NCI-H1436 treated with DMSO at 0.1 percent for 48 hours (cell line): ENCODE measurements around the gene ANTXR1.

Experiments
- DNase-seq: peaks from one replicate; lab custom pipeline; 2025; lab: John Stamatoyannopoulos, UW

The ANTXR1 gene

GRCh38 chr2:69097891-69098655, 85.1 kb downstream of the ANTXR1 start:
- no peak for DNase-seq

GRCh38 chr2:69099541-69099940, 86.6 kb downstream of the ANTXR1 start:
- no peak for DNase-seq

GRCh38 chr2:69100220-69100723, 87.3 kb downstream of the ANTXR1 start:
- no peak for DNase-seq

- DNase-seq = no peak
Measured at GRCh38 chr2:69102041-69102593, 89.1 kb downstream of the ANTXR1 start.

GRCh38 chr2:69103419-69103818, 90.4 kb downstream of the ANTXR1 start:
- DNase-seq = no peak

GRCh38 chr2:69104261-69104660, 91.3 kb downstream of the ANTXR1 start:
- no peak for DNase-seq

GRCh38 chr2:69109255-69109654, 96.3 kb downstream of the ANTXR1 start:
- no peak for DNase-seq

- DNase-seq = no peak
Measured at GRCh38 chr2:69111076-69111475, 98.1 kb downstream of the ANTXR1 start.

GRCh38 chr2:69113627-69114026, 100.6 kb downstream of the ANTXR1 start:
- DNase-seq = no peak

GRCh38 chr2:69114534-69114933, 101.6 kb downstream of the ANTXR1 start:
- DNase-seq = no peak

GRCh38 chr2:69116438-69116837, 103.5 kb downstream of the ANTXR1 start:
- DNase-seq = no peak

- no peak for DNase-seq
Measured at GRCh38 chr2:69118609-69119008, 105.6 kb downstream of the ANTXR1 start.

- DNase-seq = peak; percentile 63
Measured at GRCh38 chr2:69119104-69119894, 106.3 kb downstream of the ANTXR1 start.

GRCh38 chr2:69122271-69122670, 109.3 kb downstream of the ANTXR1 start:
- DNase-seq = no peak

GRCh38 chr2:69123182-69123581, 110.2 kb downstream of the ANTXR1 start:
- no peak for DNase-seq

GRCh38 chr2:69124343-69124742, 111.4 kb downstream of the ANTXR1 start:
- DNase-seq = no peak

GRCh38 chr2:69125816-69126215, 112.8 kb downstream of the ANTXR1 start:
- no peak for DNase-seq

GRCh38 chr2:69126341-69126740, 113.4 kb downstream of the ANTXR1 start:
- no peak for DNase-seq

GRCh38 chr2:69131452-69131851, 118.5 kb downstream of the ANTXR1 start:
- no peak for DNase-seq

GRCh38 chr2:69131983-69132675, 119.2 kb downstream of the ANTXR1 start:
- no peak for DNase-seq

GRCh38 chr2:69132960-69133590, 120.1 kb downstream of the ANTXR1 start:
- DNase-seq = no peak

- no peak for DNase-seq
Measured at GRCh38 chr2:69133898-69134297, 120.9 kb downstream of the ANTXR1 start.
